ENCODE results near the gene HCN3.

Gene HCN3

DNA sequence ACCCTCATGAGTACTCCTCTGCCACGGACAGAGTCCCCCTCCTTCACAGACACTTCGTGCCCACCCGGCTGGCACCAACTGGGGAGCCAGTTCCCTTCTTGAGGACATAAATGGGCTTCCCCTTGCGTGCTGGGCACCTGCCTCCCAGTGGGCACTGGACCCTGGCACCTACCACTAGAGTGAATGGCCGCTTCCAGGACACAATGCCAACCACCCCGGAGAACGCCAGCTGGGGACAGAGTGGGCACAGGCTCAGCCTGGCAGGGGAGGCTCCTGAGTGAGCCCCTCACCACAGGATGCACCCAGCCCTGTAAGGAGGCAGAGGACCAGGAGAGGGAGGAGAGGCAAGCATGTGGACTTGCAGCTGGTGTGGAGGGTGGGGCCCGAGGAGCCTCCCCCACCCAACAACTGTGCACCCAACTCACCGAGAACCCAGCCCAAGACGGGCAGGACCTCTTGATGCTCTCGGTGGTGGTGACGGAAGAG, 23.0 kb upstream of the HCN3 start:
- peak; percentile 32 for DNase-seq (ENCODE audit: low spot score)

- peak; percentile 52 for DNase-seq (ENCODE audit: low spot score)
Measured at GRCh38 chr1:155254714-155255242, 22.5 kb upstream of the HCN3 start.

GRCh38 chr1:155255243-155256007, 21.8 kb upstream of the HCN3 start, which contains the start of gene ENTREP3:
Gene ENTREP3, minus strand, starts transcription at chr1:155255483. Its CDS starts 606 bp downstream, at chr1:155254877.
- DNase-seq (ENCODE audit: low spot score), result peak; percentile 92

- DNase-seq (ENCODE audit: low spot score), result no peak
Measured at GRCh38 chr1:155256058-155256852, 21.0 kb upstream of the HCN3 start.

DNA sequence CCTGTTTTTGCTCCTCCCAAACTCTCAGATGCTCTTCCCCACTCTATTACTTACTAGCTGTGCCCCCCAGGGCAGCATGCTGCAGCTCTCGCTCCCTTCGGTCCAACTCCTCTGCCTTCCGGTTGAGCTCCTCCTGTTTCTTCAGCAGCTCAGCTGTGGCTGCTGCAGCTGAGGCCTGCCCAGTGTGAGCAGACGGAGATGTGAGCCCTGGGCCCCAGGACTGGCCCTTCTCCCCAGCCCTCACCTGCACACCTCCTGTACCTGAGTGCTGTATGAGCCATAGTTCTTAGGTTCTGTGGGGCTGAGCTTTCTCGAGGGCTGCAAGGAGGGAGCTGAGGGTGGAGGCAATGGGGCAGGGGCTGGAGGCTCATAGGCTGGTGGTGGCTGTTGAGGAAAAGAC, 17.0 kb upstream of the HCN3 start:
- DNase-seq (ENCODE audit: low spot score), result no peak

DNA sequence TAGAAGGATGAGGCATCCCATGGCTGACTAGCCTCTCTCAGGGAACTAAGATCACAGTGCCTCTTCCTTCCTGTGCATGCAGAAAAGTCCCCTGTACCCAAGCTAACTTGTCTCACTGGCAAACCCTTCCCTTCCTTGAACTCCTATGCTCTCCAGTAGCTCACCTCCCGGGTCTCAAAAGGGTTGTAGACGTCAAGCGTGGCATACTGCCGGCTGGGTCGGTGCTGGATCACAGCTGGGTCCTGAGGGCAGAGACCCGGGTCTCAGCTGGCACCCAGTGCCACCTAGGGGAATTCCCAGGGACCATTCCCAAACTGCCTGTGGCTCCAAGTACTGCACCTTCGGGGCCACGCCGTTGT, 15.8 kb upstream of the HCN3 start:
- peak; percentile 35 for DNase-seq (ENCODE audit: low spot score)

- DNase-seq (ENCODE audit: low spot score), result peak; percentile 97
Measured at GRCh38 chr1:155261852-155262673, 15.2 kb upstream of the HCN3 start, which contains the start of gene SCAMP3. Gene SCAMP3, minus strand, starts transcription at chr1:155262360. Its CDS starts 209 bp downstream, at chr1:155262151.

GRCh38 chr1:155263067-155263466, 14.2 kb upstream of the HCN3 start:
- no peak for DNase-seq (ENCODE audit: low spot score)

DNA sequence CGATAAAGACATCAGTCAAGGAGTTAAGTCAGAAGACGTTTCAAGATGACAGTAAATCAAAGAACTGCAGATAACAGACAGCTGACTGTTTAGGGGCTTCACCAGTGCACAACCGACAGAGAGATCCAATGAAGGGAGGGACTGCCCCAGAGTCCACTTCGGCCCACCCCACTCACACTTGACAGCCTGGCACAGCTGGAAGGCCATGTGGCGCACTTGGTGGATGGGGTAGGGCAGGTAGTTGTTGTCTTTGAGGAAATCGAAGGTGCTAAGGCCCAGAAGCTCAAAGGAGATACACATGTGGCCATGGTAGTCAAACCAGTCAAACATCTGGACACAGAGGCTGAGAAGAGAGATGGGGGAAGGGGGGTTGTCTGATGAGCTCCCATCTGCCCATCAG, 10.7 kb upstream of the HCN3 start:
- no peak for DNase-seq (ENCODE audit: low spot score)

GRCh38 chr1:155267373-155267772, 9.9 kb upstream of the HCN3 start:
- DNase-seq (ENCODE audit: low spot score), result no peak

GRCh38 chr1:155268630-155269029, 8.6 kb upstream of the HCN3 start:
- DNase-seq (ENCODE audit: low spot score), result no peak

GRCh38 chr1:155269381-155269780, 7.9 kb upstream of the HCN3 start:
- DNase-seq (ENCODE audit: low spot score), result no peak

- DNase-seq (ENCODE audit: low spot score), result peak; percentile 71
Measured at GRCh38 chr1:155272466-155273342, 4.6 kb upstream of the HCN3 start.

DNA sequence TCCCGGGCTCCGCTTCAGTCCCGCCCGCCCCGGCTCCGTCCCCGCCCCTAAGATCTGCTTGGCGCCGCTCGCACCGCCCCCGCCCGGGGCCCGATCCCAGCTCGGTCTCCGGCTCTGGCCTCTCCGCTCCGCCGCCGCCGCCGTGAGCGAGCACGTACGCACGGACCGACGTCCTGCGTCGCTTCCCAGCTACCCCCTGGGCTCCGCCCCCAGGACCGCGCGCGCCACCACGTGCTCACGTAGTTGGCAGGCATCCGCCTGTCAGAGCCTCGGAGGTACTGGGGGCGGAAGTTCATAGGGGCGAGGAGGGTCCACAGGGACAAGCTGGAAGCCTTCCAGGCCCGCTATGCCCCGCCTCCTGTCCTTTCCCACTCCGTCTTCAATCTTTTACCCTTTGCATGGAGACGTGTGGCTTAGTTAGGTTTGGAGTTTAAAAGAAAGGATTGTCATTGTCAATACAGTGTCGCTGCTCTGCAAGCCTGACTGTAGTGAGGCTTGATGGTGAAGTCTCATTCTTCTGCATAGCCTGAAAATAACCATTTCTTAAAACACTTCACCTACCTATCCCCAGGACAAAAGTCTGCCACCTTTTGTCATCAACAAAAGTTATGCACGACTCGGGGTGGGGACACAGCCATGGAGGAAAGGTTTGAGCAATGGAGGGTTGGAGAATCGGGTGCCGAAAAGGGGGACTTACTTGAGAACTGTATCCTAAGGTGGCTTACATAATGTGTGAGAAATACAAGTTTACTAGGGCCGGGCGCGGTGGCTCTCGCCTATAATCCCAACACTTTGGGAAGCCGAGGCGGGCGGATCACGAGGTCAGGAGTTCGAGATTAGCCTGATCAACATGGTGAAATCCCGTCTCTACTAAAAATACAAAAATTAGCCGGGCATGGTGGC, 3.7 kb upstream of the HCN3 start, which contains the start of gene CLK2:
Gene CLK2, minus strand, starts transcription at position 162 of the 903 bp plus-strand sequence. CDS start 2,527 bp downstream, outside the sequence.
- peak; percentile 97 for DNase-seq (ENCODE audit: low spot score)

- peak; percentile 56 for DNase-seq (ENCODE audit: low spot score)
Measured at GRCh38 chr1:155277902-155278688, 832 bp downstream of the HCN3 start.

- DNase-seq (ENCODE audit: low spot score), result no peak
Measured at GRCh38 chr1:155278689-155279160, 1.5 kb downstream of the HCN3 start.

DNA sequence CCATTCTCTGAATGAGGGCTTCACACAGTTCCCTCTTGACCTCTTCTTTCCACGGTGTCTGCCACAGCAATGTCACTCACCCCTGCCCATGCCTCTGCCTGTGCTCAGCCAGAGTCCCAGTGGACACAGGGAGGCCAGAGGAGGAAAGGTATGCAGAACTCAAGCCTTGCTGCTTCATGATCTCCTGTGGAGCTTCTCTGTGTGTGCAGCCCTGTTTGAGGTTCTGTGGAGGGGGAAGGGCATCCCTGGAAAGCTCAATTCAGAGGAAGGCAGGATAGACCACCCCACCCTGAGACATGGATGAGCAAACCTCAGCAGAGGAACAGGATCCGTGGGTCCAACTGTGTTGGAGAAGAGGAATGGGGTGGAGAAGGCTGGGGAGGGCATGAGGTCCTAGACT, 2.0 kb downstream of the HCN3 start:
- no peak for DNase-seq (ENCODE audit: low spot score)

DNA sequence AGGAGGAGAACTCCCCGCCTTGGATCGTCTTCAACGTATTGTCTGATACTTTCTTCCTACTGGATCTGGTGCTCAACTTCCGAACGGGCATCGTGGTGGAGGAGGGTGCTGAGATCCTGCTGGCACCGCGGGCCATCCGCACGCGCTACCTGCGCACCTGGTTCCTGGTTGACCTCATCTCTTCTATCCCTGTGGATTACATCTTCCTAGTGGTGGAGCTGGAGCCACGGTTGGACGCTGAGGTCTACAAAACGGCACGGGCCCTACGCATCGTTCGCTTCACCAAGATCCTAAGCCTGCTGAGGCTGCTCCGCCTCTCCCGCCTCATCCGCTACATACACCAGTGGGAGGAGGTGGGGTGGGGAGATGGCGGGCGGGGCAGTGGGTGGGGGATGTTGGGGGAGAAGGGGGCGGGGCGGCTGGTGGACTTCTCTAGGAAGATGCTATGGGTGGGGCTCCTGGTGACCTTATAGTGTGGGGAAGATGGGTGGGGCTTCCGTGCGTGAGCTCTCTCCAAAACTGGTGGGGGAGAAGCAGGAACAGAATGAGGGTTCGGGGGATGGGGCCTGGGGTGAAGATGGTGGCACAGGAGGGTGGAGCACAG, 5.3 kb downstream of the HCN3 start:
- DNase-seq (ENCODE audit: low spot score), result no peak
